Mesendoderm (in vitro differentiated cells): ENCODE data around the gene ADGRD1.

Experiments
- DNase-seq: peaks from one replicate; pipeline ENCODE4 v3.0.0; 2013
- H2AK5ac ChIP-seq: 2 replicates; pipeline ENCODE4 v1.6.1; 2013; ENCODE audit warnings: low read length, inconsistent platforms
- H2BK120ac ChIP-seq: 2 replicates; pipeline ENCODE4 v1.6.1; 2013; ENCODE audit warnings: low read depth, mild to moderate bottlenecking, low read length, moderate library complexity, mixed read lengths
- H2BK15ac ChIP-seq: replicated peaks from 2 replicates; pipeline ENCODE4 v1.6.1; 2013; ENCODE audit warnings: low read depth, mild to moderate bottlenecking, moderate library complexity
- H2BK5ac ChIP-seq: 2 replicates; pipeline ENCODE4 v1.6.1; 2013; ENCODE audit warnings: low read length, inconsistent platforms
- H3K18ac ChIP-seq: 2 replicates; pipeline ENCODE4 v1.6.1; 2013; ENCODE audit warnings: mild to moderate bottlenecking, low read length, mixed read lengths
- H3K23ac ChIP-seq: one replicate; pipeline ENCODE4 v1.6.1; 2013; ENCODE audit warnings: low read length
- H3K27ac ChIP-seq: 2 replicates; pipeline ENCODE4 v1.5.1; 2013; ENCODE audit warnings: low read depth, mild to moderate bottlenecking, inconsistent platforms, low read length, moderate library complexity
- H3K27me3 ChIP-seq: 2 replicates; pipeline ENCODE4 v1.6.1; 2013; ENCODE audit warnings: low read length, control low read depth, mild to moderate bottlenecking, inconsistent platforms; ENCODE audit not compliant: insufficient read depth, poor library complexity
- H3K36me3 ChIP-seq: 2 replicates; pipeline ENCODE4 v1.6.1; 2013; ENCODE audit warnings: low read length, inconsistent platforms; ENCODE audit not compliant: control insufficient read depth, insufficient read depth
- H3K4ac ChIP-seq: one replicate; pipeline ENCODE4 v1.6.1; 2013; ENCODE audit warnings: low read depth, mild to moderate bottlenecking, low read length, moderate library complexity
- H3K4me1 ChIP-seq: 2 replicates; pipeline ENCODE4 v1.6.1; 2013; ENCODE audit warnings: low read depth, low read length, inconsistent platforms; ENCODE audit not compliant: control insufficient read depth
- H3K4me2 ChIP-seq: 2 replicates; pipeline ENCODE4 v1.6.1; 2013; ENCODE audit warnings: low read length
- H3K4me3 ChIP-seq: 2 replicates; pipeline ENCODE4 v1.5.1; 2013; ENCODE audit warnings: mild to moderate bottlenecking, low read length
- H3K56ac ChIP-seq: one replicate; pipeline ENCODE4 v1.6.1; 2013; ENCODE audit warnings: low read length
- H3K79me1 ChIP-seq: 2 replicates; pipeline ENCODE4 v1.6.1; 2013; ENCODE audit warnings: low read length, inconsistent platforms
- H3K79me2 ChIP-seq: 2 replicates; pipeline ENCODE4 v1.6.1; 2013; ENCODE audit warnings: mild to moderate bottlenecking, low read length; ENCODE audit not compliant: control insufficient read depth, insufficient read depth
- H3K9ac ChIP-seq: 2 replicates; pipeline ENCODE4 v1.6.1; 2013; ENCODE audit warnings: low read length, inconsistent platforms
- H4K5ac ChIP-seq: one replicate; pipeline ENCODE4 v1.6.1; 2013; ENCODE audit warnings: low read length
- H4K8ac ChIP-seq: one replicate; pipeline ENCODE4 v1.6.1; 2013; ENCODE audit warnings: low read depth, mild to moderate bottlenecking, control low read depth, low read length, moderate library complexity
- WGBS: extraction: QIAGEN DNeasy Blood & Tissue Kit; methylation state at CpG from one replicate; pipeline ENCODE4 v1.1.7; 2013; ENCODE audit warnings: low lambda C conversion rate, missing lambda C conversion rate; ENCODE audit not compliant: insufficient coverage; ENCODE audit errors: extremely low coverage; 5-methylcytosine and 5-hydroxymethylcytosine counted together

Gene ADGRD1

DNA sequence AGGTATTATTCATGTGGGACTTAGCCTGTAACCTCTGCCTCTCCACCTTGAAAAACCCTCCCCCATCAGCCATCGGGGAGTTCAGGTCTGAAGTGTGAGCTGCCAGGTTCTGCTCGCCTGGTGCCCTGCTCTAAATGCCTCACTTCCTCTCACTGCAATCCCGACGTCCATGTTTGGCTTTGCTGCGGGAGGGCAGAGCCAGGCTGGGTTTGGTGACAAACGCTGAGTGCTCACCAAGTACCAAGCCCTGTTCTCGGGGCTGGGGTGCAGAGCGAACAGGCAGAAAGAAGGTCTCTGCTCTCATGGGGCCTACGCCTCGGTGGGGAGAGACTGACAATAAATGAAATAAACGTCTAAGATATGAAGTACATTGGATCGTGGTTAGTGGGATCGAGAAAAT lies 2.1 kb upstream of the ADGRD1 start:
- Histone ChIP-seq H3K36me3 (no peaks in the 10 kb centered on the region), H3K18ac (no peak overlapping the region), H2BK5ac (no peak overlapping the region), H3K27me3 (no peaks in the 10 kb centered on the region), H4K5ac (no peak overlapping the region), H3K27ac (no peak overlapping the region), H3K79me1 (no peaks in the 10 kb centered on the region), H2BK15ac (no peak overlapping the region), H3K4me2 (no peak overlapping the region), H2AK5ac (no peak overlapping the region), H2BK120ac (no peak overlapping the region), H3K79me2 (no peaks in the 10 kb centered on the region), H3K4ac (no peak overlapping the region), H3K9ac (no peak overlapping the region), H4K8ac (no peak overlapping the region), H3K56ac (peak overlapping the region; percentile 45), H3K4me1 (peaks cover 10% of the 10 kb centered on the region), H3K4me3 (no peak overlapping the region), H3K23ac (no peak overlapping the region)
- peak; percentile 37 for DNase-seq
- WGBS, result no CpG with 5 or more reads among the region's 13 CpGs

- DNase-seq, result peak; percentile 89
- H3K79me2 ChIP-seq, result no peaks in the 10 kb centered on the region
- no peak overlapping the region for H3K4ac ChIP-seq
- H2BK120ac ChIP-seq, result no peak overlapping the region
- H3K9ac ChIP-seq, result peak overlapping the region; percentile 31
- H4K5ac ChIP-seq, result no peak overlapping the region
- no peak overlapping the region for H3K4me2 ChIP-seq
- no peak overlapping the region for H3K4me3 ChIP-seq
- H3K27me3 ChIP-seq, result no peaks in the 10 kb centered on the region
- no peak overlapping the region for H2BK5ac ChIP-seq
- no peak overlapping the region for H3K18ac ChIP-seq
- no peaks in the 10 kb centered on the region for H3K79me1 ChIP-seq
- H3K36me3 ChIP-seq, result no peaks in the 10 kb centered on the region
- no CpG with 5 or more reads among the region's 14 CpGs for WGBS
- H4K8ac ChIP-seq, result no peak overlapping the region
- H2BK15ac ChIP-seq, result no peak overlapping the region
- H3K4me1 ChIP-seq, result peaks cover 10% of the 10 kb centered on the region
- peak overlapping the region; percentile 67 for H3K56ac ChIP-seq
- H3K27ac ChIP-seq, result no peak overlapping the region
- no peak overlapping the region for H3K23ac ChIP-seq
- H2AK5ac ChIP-seq, result no peak overlapping the region
These were observed 1.3 kb upstream of the ADGRD1 start for GRCh38 chr12:130952171-130952954.

DNA sequence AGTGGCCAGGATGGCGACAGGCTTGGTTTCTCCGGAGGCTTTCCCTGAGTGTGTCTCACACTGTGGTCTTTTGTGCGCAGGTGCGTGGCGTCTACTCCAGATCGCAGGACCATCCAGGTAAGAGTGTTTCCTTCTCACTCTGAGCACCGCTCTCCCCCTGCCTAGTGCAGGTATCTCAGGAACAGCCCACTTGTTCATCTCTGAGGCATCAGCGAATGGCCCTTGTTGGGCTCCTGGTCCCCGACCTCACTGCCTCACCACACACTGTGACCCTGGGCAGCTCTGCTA lies 781 bp downstream of the ADGRD1 start:
- H2BK120ac ChIP-seq, result no peak overlapping the region
- H3K36me3 ChIP-seq, result no peaks in the 10 kb centered on the region
- H3K79me2 ChIP-seq, result no peaks in the 10 kb centered on the region
- H3K56ac ChIP-seq, result no peak overlapping the region
- H2BK5ac ChIP-seq, result no peak overlapping the region
- H3K79me1 ChIP-seq, result no peaks in the 10 kb centered on the region
- H3K4me3 ChIP-seq, result no peak overlapping the region
- H3K27me3 ChIP-seq, result no peaks in the 10 kb centered on the region
- H3K4me2 ChIP-seq, result no peak overlapping the region
- WGBS, result no CpG with 5 or more reads among the region's 9 CpGs
- no peak for DNase-seq
- H3K4ac ChIP-seq, result no peak overlapping the region
- no peak overlapping the region for H4K5ac ChIP-seq
- no peak overlapping the region for H2BK15ac ChIP-seq
- H3K23ac ChIP-seq, result no peak overlapping the region
- H2AK5ac ChIP-seq, result peak overlapping the region; percentile 25
- H3K9ac ChIP-seq, result no peak overlapping the region
- H3K4me1 ChIP-seq, result peaks cover 10% of the 10 kb centered on the region
- H4K8ac ChIP-seq, result no peak overlapping the region
- no peak overlapping the region for H3K18ac ChIP-seq
- no peak overlapping the region for H3K27ac ChIP-seq

DNA sequence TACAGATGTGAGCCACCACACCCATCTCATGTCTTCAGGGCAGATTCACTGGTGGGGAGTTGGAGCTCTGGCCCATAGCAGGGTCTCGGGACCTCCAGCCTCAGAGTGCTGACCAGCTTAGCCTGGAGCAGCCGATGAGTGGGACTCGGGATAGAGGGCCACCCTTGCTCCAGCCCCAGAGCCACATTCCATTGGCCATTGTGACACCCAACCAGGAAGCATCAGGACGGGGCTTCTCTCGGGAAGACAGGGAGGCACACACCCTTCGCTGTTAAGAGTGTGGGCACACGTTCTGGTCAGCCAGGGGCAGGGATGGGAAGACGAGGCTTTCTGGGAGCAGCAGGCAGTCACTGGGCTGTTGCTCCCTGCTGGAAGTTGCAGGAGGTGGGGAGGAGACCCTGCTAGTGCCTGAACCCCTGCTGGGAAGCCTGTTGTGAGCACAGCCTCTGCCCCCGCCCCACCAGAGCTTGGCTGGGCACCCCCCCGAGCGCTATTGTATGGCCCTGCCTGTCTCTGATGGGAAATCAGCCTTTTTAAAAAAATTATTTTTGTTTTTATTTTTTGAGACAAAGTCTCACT lies 1.6 kb downstream of the ADGRD1 start:
- Histone ChIP-seq H3K36me3 (no peaks in the 10 kb centered on the region), H2BK15ac (no peak overlapping the region), H3K56ac (peak overlapping the region; percentile 56), H3K79me1 (no peaks in the 10 kb centered on the region), H4K5ac (no peak overlapping the region), H3K79me2 (no peaks in the 10 kb centered on the region), H2BK5ac (no peak overlapping the region), H3K4me2 (no peak overlapping the region), H2AK5ac (no peak overlapping the region), H3K18ac (no peak overlapping the region), H3K4ac (no peak overlapping the region), H3K27ac (no peak overlapping the region), H4K8ac (no peak overlapping the region), H3K4me1 (peaks cover 10% of the 10 kb centered on the region), H3K4me3 (no peak overlapping the region), H3K9ac (no peak overlapping the region), H2BK120ac (no peak overlapping the region), H3K23ac (no peak overlapping the region), H3K27me3 (no peaks in the 10 kb centered on the region)
- no CpG with 5 or more reads among the region's 11 CpGs for WGBS
- DNase-seq, result peak; percentile 14

GRCh38 chr12:130956009-130956408 lies 2.3 kb downstream of the ADGRD1 start:
- no peak overlapping the region for H2AK5ac ChIP-seq
- H3K36me3 ChIP-seq, result no peaks in the 10 kb centered on the region
- no peak overlapping the region for H3K9ac ChIP-seq
- H3K18ac ChIP-seq, result no peak overlapping the region
- H3K4ac ChIP-seq, result no peak overlapping the region
- H3K79me1 ChIP-seq, result no peaks in the 10 kb centered on the region
- H4K5ac ChIP-seq, result no peak overlapping the region
- H3K56ac ChIP-seq, result no peak overlapping the region
- H3K27me3 ChIP-seq, result no peaks in the 10 kb centered on the region
- no CpG with 5 or more reads among the region's 11 CpGs for WGBS
- no peak overlapping the region for H3K4me3 ChIP-seq
- no peak overlapping the region for H3K4me2 ChIP-seq
- H3K79me2 ChIP-seq, result no peaks in the 10 kb centered on the region
- no peak overlapping the region for H2BK15ac ChIP-seq
- H3K23ac ChIP-seq, result no peak overlapping the region
- peaks cover 10% of the 10 kb centered on the region for H3K4me1 ChIP-seq
- H4K8ac ChIP-seq, result no peak overlapping the region
- H2BK120ac ChIP-seq, result no peak overlapping the region
- no peak overlapping the region for H2BK5ac ChIP-seq
- no peak for DNase-seq
- no peak overlapping the region for H3K27ac ChIP-seq
